Mesendoderm (in vitro differentiated cells): ENCODE measurements around the gene OR10H5.

ENCODE experiments used
- DNase-seq: peaks from one replicate; pipeline ENCODE4 v3.0.0; 2013
- H2AK5ac ChIP-seq: 2 replicates; pipeline ENCODE4 v1.6.1; 2013; ENCODE audit warnings: low read length, inconsistent platforms
- H2BK120ac ChIP-seq: 2 replicates; pipeline ENCODE4 v1.6.1; 2013; ENCODE audit warnings: low read depth, mild to moderate bottlenecking, low read length, moderate library complexity, mixed read lengths
- H2BK15ac ChIP-seq: replicated peaks from 2 replicates; pipeline ENCODE4 v1.6.1; 2013; ENCODE audit warnings: low read depth, mild to moderate bottlenecking, moderate library complexity
- H2BK5ac ChIP-seq: 2 replicates; pipeline ENCODE4 v1.6.1; 2013; ENCODE audit warnings: low read length, inconsistent platforms
- H3K18ac ChIP-seq: 2 replicates; pipeline ENCODE4 v1.6.1; 2013; ENCODE audit warnings: mild to moderate bottlenecking, low read length, mixed read lengths
- H3K23ac ChIP-seq: one replicate; pipeline ENCODE4 v1.6.1; 2013; ENCODE audit warnings: low read length
- H3K27ac ChIP-seq: 2 replicates; pipeline ENCODE4 v1.5.1; 2013; ENCODE audit warnings: low read depth, mild to moderate bottlenecking, inconsistent platforms, low read length, moderate library complexity
- H3K27me3 ChIP-seq: 2 replicates; pipeline ENCODE4 v1.6.1; 2013; ENCODE audit warnings: low read length, control low read depth, mild to moderate bottlenecking, inconsistent platforms; ENCODE audit not compliant: insufficient read depth, poor library complexity
- H3K36me3 ChIP-seq: 2 replicates; pipeline ENCODE4 v1.6.1; 2013; ENCODE audit warnings: low read length, inconsistent platforms; ENCODE audit not compliant: control insufficient read depth, insufficient read depth
- H3K4ac ChIP-seq: one replicate; pipeline ENCODE4 v1.6.1; 2013; ENCODE audit warnings: low read depth, mild to moderate bottlenecking, low read length, moderate library complexity
- H3K4me1 ChIP-seq: 2 replicates; pipeline ENCODE4 v1.6.1; 2013; ENCODE audit warnings: low read depth, low read length, inconsistent platforms; ENCODE audit not compliant: control insufficient read depth
- H3K4me2 ChIP-seq: 2 replicates; pipeline ENCODE4 v1.6.1; 2013; ENCODE audit warnings: low read length
- H3K4me3 ChIP-seq: 2 replicates; pipeline ENCODE4 v1.5.1; 2013; ENCODE audit warnings: mild to moderate bottlenecking, low read length
- H3K56ac ChIP-seq: one replicate; pipeline ENCODE4 v1.6.1; 2013; ENCODE audit warnings: low read length
- H3K79me1 ChIP-seq: 2 replicates; pipeline ENCODE4 v1.6.1; 2013; ENCODE audit warnings: low read length, inconsistent platforms
- H3K79me2 ChIP-seq: 2 replicates; pipeline ENCODE4 v1.6.1; 2013; ENCODE audit warnings: mild to moderate bottlenecking, low read length; ENCODE audit not compliant: control insufficient read depth, insufficient read depth
- H3K9ac ChIP-seq: 2 replicates; pipeline ENCODE4 v1.6.1; 2013; ENCODE audit warnings: low read length, inconsistent platforms
- H4K5ac ChIP-seq: one replicate; pipeline ENCODE4 v1.6.1; 2013; ENCODE audit warnings: low read length
- H4K8ac ChIP-seq: one replicate; pipeline ENCODE4 v1.6.1; 2013; ENCODE audit warnings: low read depth, mild to moderate bottlenecking, control low read depth, low read length, moderate library complexity
- WGBS: extraction: QIAGEN DNeasy Blood & Tissue Kit; methylation state at CpG from one replicate; pipeline ENCODE4 v1.1.7; 2013; ENCODE audit warnings: low lambda C conversion rate, missing lambda C conversion rate; ENCODE audit not compliant: insufficient coverage; ENCODE audit errors: extremely low coverage; 5-methylcytosine and 5-hydroxymethylcytosine counted together

The OR10H5 gene

DNA sequence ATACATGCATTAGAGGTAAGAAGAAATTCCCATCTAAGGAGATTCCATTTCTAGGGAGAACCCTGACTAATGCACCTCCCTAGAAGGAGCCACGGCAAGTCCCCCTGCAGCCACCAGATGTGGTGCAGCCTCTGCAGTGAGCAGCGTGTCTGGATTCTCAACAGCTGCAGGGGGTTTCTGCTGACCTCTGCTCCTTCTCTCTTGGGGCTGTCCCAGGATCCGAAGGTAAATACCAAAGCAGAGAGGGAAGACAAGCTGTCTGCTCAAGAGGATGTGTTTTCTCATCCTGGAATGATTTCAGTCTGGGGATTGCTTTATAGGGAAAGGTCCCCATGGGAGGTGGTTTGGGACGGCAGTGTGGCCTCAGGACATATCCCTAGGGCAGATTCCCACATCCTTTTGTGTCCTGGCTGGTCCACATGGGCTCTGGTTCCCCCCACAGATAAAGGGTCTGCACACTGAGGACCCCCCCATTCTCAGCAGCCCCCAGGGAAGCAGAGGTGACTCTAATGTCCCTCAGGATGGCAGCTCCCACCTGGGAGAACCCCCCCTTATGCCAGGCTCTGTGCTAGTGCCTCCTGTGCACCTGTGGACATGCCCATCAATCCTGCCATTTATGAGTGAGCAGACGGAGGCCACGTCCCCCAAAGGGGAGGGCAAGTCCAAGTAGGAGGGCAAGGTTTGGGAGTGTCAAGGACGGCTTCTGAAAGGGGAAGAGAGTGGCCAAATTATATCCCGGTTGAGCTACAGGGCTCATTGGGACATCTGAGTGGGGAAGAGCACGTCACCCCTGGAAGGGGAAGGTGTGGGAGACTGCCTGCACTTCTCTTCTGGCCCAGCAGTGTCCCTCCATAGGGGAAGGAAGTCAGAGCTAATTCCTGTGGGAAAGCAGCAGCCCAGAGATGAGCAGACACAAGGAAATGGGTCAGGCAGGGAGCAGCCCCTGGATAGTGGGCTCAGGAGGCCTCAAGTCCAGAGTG is 10.2 kb upstream of the OR10H5 start:
- H3K9ac ChIP-seq = no peak overlapping the region
- no peak overlapping the region for H3K4me3 ChIP-seq
- H3K56ac ChIP-seq = no peak overlapping the region
- no peak overlapping the region for H2AK5ac ChIP-seq
- H3K23ac ChIP-seq = no peak overlapping the region
- DNase-seq = no peak
- no peak overlapping the region for H4K8ac ChIP-seq
- H3K79me1 ChIP-seq = no peaks in the 10 kb centered on the region
- no peak overlapping the region for H3K18ac ChIP-seq
- no peak overlapping the region for H3K4ac ChIP-seq
- H2BK15ac ChIP-seq = no peak overlapping the region
- no peaks in the 10 kb centered on the region for H3K4me1 ChIP-seq
- no peaks in the 10 kb centered on the region for H3K36me3 ChIP-seq
- H2BK5ac ChIP-seq = no peak overlapping the region
- H3K79me2 ChIP-seq = no peaks in the 10 kb centered on the region
- no peak overlapping the region for H3K27ac ChIP-seq
- H3K4me2 ChIP-seq = no peak overlapping the region
- H4K5ac ChIP-seq = no peak overlapping the region
- no peak overlapping the region for H2BK120ac ChIP-seq
- no CpG with 5 or more reads among the region's 9 CpGs for WGBS
- no peaks in the 10 kb centered on the region for H3K27me3 ChIP-seq

DNA sequence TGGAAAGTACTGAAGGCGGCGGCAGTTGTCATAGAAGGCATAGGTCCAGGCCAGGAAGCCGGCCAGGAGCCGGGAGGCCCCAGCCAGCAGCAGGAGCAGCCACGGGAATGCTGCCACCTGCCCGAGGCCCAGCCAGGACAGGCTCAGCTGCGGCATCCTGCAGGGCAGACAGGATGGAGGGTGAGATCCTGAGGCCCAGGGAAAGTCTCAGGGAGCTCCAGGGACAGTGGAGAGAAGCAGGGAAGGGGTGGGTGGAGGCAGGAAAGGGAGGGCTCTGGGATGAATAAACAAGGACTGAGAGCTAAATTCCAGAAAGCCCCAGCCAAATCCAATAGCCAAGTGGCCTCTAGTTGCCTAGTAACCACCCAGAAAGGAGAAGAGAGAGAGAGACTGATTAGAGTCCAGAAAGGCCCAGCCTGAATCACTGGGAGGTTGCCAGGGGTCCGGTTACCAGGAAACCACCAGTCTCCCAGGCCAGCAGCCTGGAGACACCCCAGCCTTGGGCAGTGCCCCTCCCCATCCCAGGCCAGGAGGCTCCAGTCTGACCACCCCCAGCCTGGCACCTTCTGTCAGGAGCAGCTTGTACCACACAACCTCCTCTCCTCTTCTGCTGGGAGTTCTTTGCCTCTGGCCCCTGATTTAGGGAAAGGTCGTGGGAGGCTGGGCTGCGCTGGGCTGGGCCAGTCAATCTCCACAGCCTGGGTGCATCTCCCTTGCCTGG is 7.5 kb upstream of the OR10H5 start:
- H3K4ac ChIP-seq = no peak overlapping the region
- no peak overlapping the region for H2BK120ac ChIP-seq
- H4K8ac ChIP-seq = no peak overlapping the region
- no peak overlapping the region for H2BK5ac ChIP-seq
- no peaks in the 10 kb centered on the region for H3K79me2 ChIP-seq
- no peak overlapping the region for H3K18ac ChIP-seq
- H4K5ac ChIP-seq = no peak overlapping the region
- H3K56ac ChIP-seq = no peak overlapping the region
- H2BK15ac ChIP-seq = no peak overlapping the region
- no peaks in the 10 kb centered on the region for H3K36me3 ChIP-seq
- no CpG with 5 or more reads among the region's 10 CpGs for WGBS
- H3K4me3 ChIP-seq = no peak overlapping the region
- H3K4me1 ChIP-seq = no peaks in the 10 kb centered on the region
- no peaks in the 10 kb centered on the region for H3K27me3 ChIP-seq
- H3K27ac ChIP-seq = no peak overlapping the region
- no peaks in the 10 kb centered on the region for H3K79me1 ChIP-seq
- no peak for DNase-seq
- H3K9ac ChIP-seq = no peak overlapping the region
- H3K4me2 ChIP-seq = no peak overlapping the region
- no peak overlapping the region for H2AK5ac ChIP-seq
- no peak overlapping the region for H3K23ac ChIP-seq

DNA sequence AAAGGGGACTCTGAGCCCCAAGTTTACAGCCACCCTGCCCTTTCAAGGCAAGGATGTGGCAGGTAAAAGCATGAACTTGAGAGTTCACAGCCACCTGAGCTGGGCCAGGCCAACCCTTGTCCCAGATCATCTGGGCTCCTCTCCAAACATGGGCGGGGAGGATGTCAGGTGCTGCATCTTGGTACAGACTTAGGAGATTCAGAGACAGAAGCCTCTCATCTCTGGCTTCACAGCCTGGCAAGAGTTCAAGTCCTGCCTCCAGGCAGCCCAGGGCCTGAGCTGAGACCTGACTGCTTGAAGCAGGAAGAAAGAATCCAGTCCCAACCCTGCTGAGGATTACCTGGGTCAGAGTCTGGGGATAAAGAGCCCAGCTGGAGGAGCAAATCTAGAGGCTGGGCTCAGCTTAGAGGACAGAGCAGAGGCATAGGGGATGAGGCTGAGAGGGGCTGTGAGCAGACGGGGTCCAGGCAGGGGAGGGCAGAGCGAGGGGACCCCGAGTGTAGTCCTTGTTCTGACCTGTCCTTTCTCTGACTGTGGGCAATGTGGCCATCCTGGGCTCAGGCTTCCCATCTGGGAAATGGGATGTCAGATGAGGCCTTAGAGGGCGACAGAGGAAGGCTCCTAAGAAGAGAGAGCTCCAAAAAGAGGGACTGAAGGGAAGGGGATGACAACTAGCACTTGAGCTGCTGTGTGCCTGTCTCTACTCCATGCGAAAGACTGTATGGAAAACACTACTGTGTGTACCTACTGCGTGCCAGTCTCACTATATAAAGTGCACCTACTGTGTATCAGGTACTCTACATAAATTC is 6.6 kb upstream of the OR10H5 start:
- Histone ChIP-seq H2BK120ac (no peak overlapping the region), H3K56ac (no peak overlapping the region), H3K9ac (no peak overlapping the region), H3K4me2 (no peak overlapping the region), H2AK5ac (no peak overlapping the region), H3K27me3 (no peaks in the 10 kb centered on the region), H4K5ac (no peak overlapping the region), H3K27ac (no peak overlapping the region), H3K79me2 (no peaks in the 10 kb centered on the region), H2BK15ac (no peak overlapping the region), H3K23ac (no peak overlapping the region), H3K79me1 (no peaks in the 10 kb centered on the region), H3K36me3 (no peaks in the 10 kb centered on the region), H3K4ac (no peak overlapping the region), H2BK5ac (no peak overlapping the region), H3K4me1 (no peaks in the 10 kb centered on the region), H3K18ac (no peak overlapping the region), H3K4me3 (no peak overlapping the region), H4K8ac (no peak overlapping the region)
- no CpG with 5 or more reads among the region's 7 CpGs for WGBS
- DNase-seq = no peak

DNA sequence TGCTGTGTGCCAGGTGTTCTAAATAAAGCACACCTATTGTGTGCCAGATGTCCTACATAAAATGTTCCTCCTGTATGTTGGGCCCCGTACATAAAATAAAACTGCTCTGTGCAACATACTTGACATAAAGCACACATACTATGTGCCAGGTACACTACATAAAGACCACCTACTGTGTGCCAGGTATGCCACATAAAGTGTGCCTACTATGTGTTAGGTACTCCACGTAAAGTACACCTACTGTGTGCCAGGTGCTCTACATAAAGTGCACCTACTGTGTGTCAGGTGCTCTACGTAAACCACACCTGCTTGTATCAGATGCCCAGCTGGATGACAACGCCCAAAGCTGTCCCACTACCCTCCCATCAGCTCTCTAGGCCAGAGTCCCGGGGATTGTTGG is 5.8 kb upstream of the OR10H5 start:
- Histone ChIP-seq H4K8ac (no peak overlapping the region), H3K79me1 (no peaks in the 10 kb centered on the region), H2BK120ac (no peak overlapping the region), H3K4me2 (no peak overlapping the region), H3K27ac (no peak overlapping the region), H3K9ac (no peak overlapping the region), H3K23ac (no peak overlapping the region), H3K18ac (no peak overlapping the region), H2BK15ac (no peak overlapping the region), H3K36me3 (no peaks in the 10 kb centered on the region), H3K79me2 (no peaks in the 10 kb centered on the region), H4K5ac (no peak overlapping the region), H3K56ac (no peak overlapping the region), H2BK5ac (no peak overlapping the region), H3K27me3 (no peaks in the 10 kb centered on the region), H3K4me3 (no peak overlapping the region), H2AK5ac (no peak overlapping the region), H3K4me1 (no peaks in the 10 kb centered on the region), H3K4ac (no peak overlapping the region)
- DNase-seq = no peak
- no CpG with 5 or more reads among the region's 5 CpGs for WGBS

DNA sequence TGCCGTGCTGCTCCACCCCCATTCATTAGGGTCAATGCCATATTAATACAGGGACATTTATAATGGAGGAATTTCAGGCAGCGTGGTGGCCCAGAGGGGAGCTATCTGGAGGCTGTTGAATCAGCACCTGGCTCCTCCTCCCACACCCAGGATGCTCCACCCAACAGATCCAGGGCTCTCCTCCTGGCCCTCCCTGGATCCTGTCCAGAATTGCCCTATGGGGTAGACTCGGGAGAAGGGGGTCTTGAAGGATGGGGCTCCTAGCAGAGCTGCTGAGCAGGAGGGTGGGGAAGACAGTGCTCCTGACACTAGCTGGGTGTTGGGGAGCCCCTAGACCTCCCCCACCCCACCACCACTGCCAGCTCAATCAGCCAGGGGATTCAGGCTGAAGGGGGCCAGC is 5.2 kb upstream of the OR10H5 start:
- Histone ChIP-seq H3K79me1 (no peaks in the 10 kb centered on the region), H2BK120ac (no peak overlapping the region), H4K8ac (no peak overlapping the region), H4K5ac (no peak overlapping the region), H3K9ac (no peak overlapping the region), H3K4ac (no peak overlapping the region), H2BK5ac (no peak overlapping the region), H3K27ac (no peak overlapping the region), H3K4me1 (no peaks in the 10 kb centered on the region), H3K56ac (no peak overlapping the region), H3K79me2 (no peaks in the 10 kb centered on the region), H3K27me3 (no peaks in the 10 kb centered on the region), H2BK15ac (no peak overlapping the region), H2AK5ac (no peak overlapping the region), H3K4me2 (no peak overlapping the region), H3K18ac (no peak overlapping the region), H3K23ac (no peak overlapping the region), H3K4me3 (no peak overlapping the region), H3K36me3 (no peaks in the 10 kb centered on the region)
- DNase-seq = no peak
- WGBS = no CpG with 5 or more reads among the region's 3 CpGs
